ENCODE data around the gene EFNA3. TPM values are rescaled to one million over a fixed set of nuclear protein-coding genes. Genes with fewer than 3 reads are reported as not detected.
A peak's percentile ranks its signal among the peaks of the same experiment; 100 is the strongest.

EFNA3 gene
- total RNA-seq, 3 donors from 2014 or later: 2.1 to 17.4 (median 5.6) TPM

GRCh38 chr1:155085504-155086127, 7.0 kb downstream of the EFNA3 start:
- Histone ChIP-seq H3K4me1 (ENCODE audit: low read depth) (peaks cover 48% of the 10 kb centered on the region), H3K36me3 (ENCODE audit: low read depth) (no peaks in the 10 kb centered on the region), H3K9me3 (no peaks in the 10 kb centered on the region), H3K4me3 (peak overlapping the region; percentile 40)
- peak; percentile 47 for ATAC-seq
- DNase-seq: peak; percentile 83 to 90 (median 85)
- no peak for TF ChIP-seq CTCF (IDR thresholded peaks at IDR 0.05)
- intact Hi-C loops (cut with DNase I, micrococcal nuclease): no loop called here

- DNase-seq (peak; percentile 81 to 87 (median 85)), ATAC-seq (peak; percentile 20)
- peaks cover 43% of the 10 kb centered on the region for H3K4me1 ChIP-seq (ENCODE audit: low read depth)
- peak; percentile 98 for TF ChIP-seq CTCF (IDR thresholded peaks at IDR 0.05)
- intact Hi-C loops (cut with DNase I, micrococcal nuclease): no loop called here
- H3K36me3 ChIP-seq (ENCODE audit: low read depth): no peaks in the 10 kb centered on the region
- H3K9me3 ChIP-seq: no peaks in the 10 kb centered on the region
- no peak overlapping the region for H3K4me3 ChIP-seq
Observed at GRCh38 chr1:155086128-155086741, 7.6 kb downstream of the EFNA3 start.

- TF ChIP-seq CTCF (IDR thresholded peaks at IDR 0.05): no peak
- intact Hi-C loops (cut with DNase I, micrococcal nuclease): no loop called here
Observed at GRCh38 chr1:155086856-155087535, 8.4 kb downstream of the EFNA3 start.

GRCh38 chr1:155091071-155092051, 12.7 kb downstream of the EFNA3 start:
- DNase-seq (peak; percentile 80 to 86 (median 86)), ATAC-seq (peak; percentile 84)
- Histone ChIP-seq H3K4me3 (no peak overlapping the region), H3K36me3 (ENCODE audit: low read depth) (no peaks in the 10 kb centered on the region), H3K9me3 (no peaks in the 10 kb centered on the region), H3K4me1 (ENCODE audit: low read depth) (peaks cover 9% of the 10 kb centered on the region)
- TF ChIP-seq CTCF (IDR thresholded peaks at IDR 0.05): peak; percentile 96
- intact Hi-C loops (cut with DNase I, micrococcal nuclease): loop anchor here (2.0 to 5.0 kb wide), 2 partner anchors 76 to 77 kb away; no protein-coding TSS in a partner anchor

More at GRCh38 chr1:155086856-155087535, 8.4 kb downstream of the EFNA3 start:
- peak in 1 of 3 donors; percentile 43 for DNase-seq
- Histone ChIP-seq H3K4me1 (ENCODE audit: low read depth) (peaks cover 38% of the 10 kb centered on the region), H3K36me3 (ENCODE audit: low read depth) (no peaks in the 10 kb centered on the region), H3K9me3 (no peaks in the 10 kb centered on the region), H3K4me3 (no peak overlapping the region)
- ATAC-seq: no peak

- intact Hi-C loops (cut with DNase I, micrococcal nuclease): loop anchor here (2.0 to 5.0 kb wide), 2 partner anchors 75 to 77 kb away; no protein-coding TSS in a partner anchor
- no peak for TF ChIP-seq CTCF (IDR thresholded peaks at IDR 0.05)
- Histone ChIP-seq H3K36me3 (ENCODE audit: low read depth) (no peaks in the 10 kb centered on the region), H3K9me3 (no peaks in the 10 kb centered on the region), H3K4me3 (no peak overlapping the region), H3K4me1 (ENCODE audit: low read depth) (peaks cover 9% of the 10 kb centered on the region)
- DNase-seq: no peak
- ATAC-seq: no peak
Observed at GRCh38 chr1:155092131-155092530, 13.5 kb downstream of the EFNA3 start.
